Ovary (tissue), 9 donors: Measurements from ENCODE around the gene HOXA6. TPM values are rescaled to one million over a fixed set of nuclear protein-coding genes. Genes with fewer than 3 reads are reported as not detected.

Experiments
- DNase-seq, 5 donors: peaks; one replicate each; pipeline ENCODE4 v3.0.0-alpha.2; 2019 to 2020
- H3K27ac ChIP-seq, 2 donors: fragments of 200-600 bp; one replicate each; pipeline versions ENCODE4 v1.5.1 to v1.8.0; 2019 to 2022
- H3K27me3 ChIP-seq: fragments of 200-600 bp; one replicate; pipeline ENCODE4 v1.8.0; 2022
- H3K36me3 ChIP-seq: fragments of 200-600 bp; sonication (generic); one replicate; pipeline ENCODE4 v1.5.1; 2019
- H3K4me1 ChIP-seq: one replicate; pipeline ENCODE4 v1.8.1; 2013; ENCODE audit warnings: mild to moderate bottlenecking, moderate library complexity; ENCODE audit not compliant: insufficient read depth
- H3K4me3 ChIP-seq: fragments of 200-600 bp; sonication (generic); one replicate; pipeline ENCODE4 v1.5.1; 2017
- H3K9me3 ChIP-seq, 2 donors: fragments of 200-600 bp in 1 of 2; sonication (generic) in 1 of 2; one replicate each; pipeline versions ENCODE4 v1.5.1 to v1.8.1; 2013 to 2019; ENCODE audit warnings: mild to moderate bottlenecking in 1 of 2, moderate library complexity in 1 of 2
- CTCF ChIP-seq, 3 donors: fragments of 450-650 bp in 2 of 3; fragments of 200-600 bp in 1 of 3; IDR thresholded peaks; one replicate each; pipeline versions ENCODE4 v1.5.1 to v1.8.0; 2016 to 2022; ENCODE audit warnings: antibody characterized with exemption in 3 of 3, mild to moderate bottlenecking in 1 of 3
- EP300 ChIP-seq: sonication (generic); formaldehyde crosslinking; IDR thresholded peaks from one replicate; pipeline ENCODE4 v1.6.1; 2017; ENCODE audit warnings: antibody characterized with exemption
- POLR2A ChIP-seq: fragments of 450-650 bp; IDR thresholded peaks from one replicate; pipeline ENCODE4 v1.6.1; 2017; ENCODE audit warnings: antibody characterized with exemption, mild to moderate bottlenecking, moderate library complexity
- WGBS, 3 donors: extraction: QIAGEN DNeasy Blood & Tissue Kit in 1 of 3; methylation state at CpG; one replicate each; pipeline versions ENCODE4 v1.1.5 to v1.1.7; 2013 to 2017; 5-methylcytosine and 5-hydroxymethylcytosine counted together
- intact Hi-C, 4 donors: fragments of 100-400 bp; cut with DNase I; formaldehyde crosslinking; loops; one replicate each; pipeline versions ENCODE4 v1.11.0 to v1.15.1; 2022 to 2023
- polyA plus RNA-seq, 2 donors: library from polyadenylated mRNA; stranded (reverse); fragments of 200-250 nt in 1 of 2; fragments of 350-450 nt in 1 of 2; fragmentation: Illumina TruSeq in 1 of 2; extraction: RNeasy Lipid Tissue Mini Kit (QIAGEN cat#74804) in 1 of 2; gene quantifications; one replicate each; pipeline ENCODE4 v1.2.3, GENCODE V29; 2013 to 2014
- total RNA-seq, 7 donors: library from RNA; depleted of rRNA in 2 of 7; stranded (reverse); fragments of >200 nt in 2 of 7; fragmentation: NEBNext Ultra II Directional in 3 of 7; extraction: Animal tissue kit (Norgen Biotek cat#: 25700) in 3 of 7; gene quantifications; one replicate each; pipeline versions ENCODE4 v1.1.0 to v1.2.4, GENCODE V29; 2016 to 2023
- donor health status: DM: no; HTN: no; CAD: no; lungs with moderate emphysema.
- donor health status: DM: no; HTN: no; CAD: no.
- donor health status: Bipolar disorder and iron deficiency.
- donor health status: DM: yes; HTN: yes; CAD: no.
- donor health status: DM: no; HTN: no; CAD: no.
- donor health status: DM: yes; HTN: yes; CAD: no.

The HOXA6 gene
- total and polyA plus RNA-seq, 9 donors = 0.29 to 4.2 (median 0.39) TPM; not detected in 1

GRCh38 chr7:27102581-27103442, 44.8 kb downstream of the HOXA6 start, which contains the start of gene HOXA2:
Gene HOXA2, minus strand, starts transcription at chr7:27102683. Its CDS starts 183 bp downstream, at chr7:27102500.
- no peaks in the 10 kb centered on the region for H3K27me3 ChIP-seq
- 23 to 46% (median 38%) methylated on average over 29 of the region's 29 CpGs for WGBS, 3 donors
- H3K36me3 ChIP-seq = no peaks in the 10 kb centered on the region
- DNase-seq = peak in 1 of 5 donors; percentile 68
- peak within 1 kb of the TSS in 1 of 2 donors; percentile 42 for H3K27ac ChIP-seq
- intact Hi-C loops = no loop called here
- no peaks in the 10 kb centered on the region for H3K9me3 ChIP-seq
- H3K4me3 ChIP-seq = no peak within 1 kb of the TSS
- no peaks in the 10 kb centered on the region for H3K4me1 ChIP-seq
- TF ChIP-seq POLR2A (no peak), EP300 (no peak)

- TF ChIP-seq EP300 = no peak
- TF ChIP-seq POLR2A = no peak
- TF ChIP-seq CTCF (IDR thresholded peaks at IDR 0.05) = no peak
- Histone ChIP-seq H3K27ac (peak overlapping the region in 1 of 2 donors; percentile 42), H3K4me1 (peaks cover 2% of the 10 kb centered on the region), H3K4me3 (no peak overlapping the region), H3K9me3 (no peaks in the 10 kb centered on the region), H3K36me3 (no peaks in the 10 kb centered on the region), H3K27me3 (no peaks in the 10 kb centered on the region)
- 15 to 41% (median 16%) methylated on average over 34 to 39 of the region's 39 CpGs for WGBS, 3 donors
- intact Hi-C loops = no loop called here
- DNase-seq = peak in 1 of 5 donors; percentile 56
Observed at GRCh38 chr7:27101957-27102580, 45.5 kb downstream of the HOXA6 start.

- peak in 1 of 5 donors; percentile 49 for DNase-seq
- no peaks in the 10 kb centered on the region for H3K27me3 ChIP-seq
- peaks cover 2% of the 10 kb centered on the region for H3K4me1 ChIP-seq
- no peak overlapping the region for H3K4me3 ChIP-seq
- peak overlapping the region in 1 of 2 donors; percentile 42 for H3K27ac ChIP-seq
- 43 to 54% (median 53%) methylated on average over 25 of the region's 25 CpGs for WGBS, 3 donors
- H3K36me3 ChIP-seq = no peaks in the 10 kb centered on the region
- intact Hi-C loops = no loop called here
- H3K9me3 ChIP-seq = no peaks in the 10 kb centered on the region
- no peak for TF ChIP-seq POLR2A
- no peak for TF ChIP-seq EP300
- TF ChIP-seq CTCF (IDR thresholded peaks at IDR 0.05) = no peak
Observed at GRCh38 chr7:27101171-27101956, 46.2 kb downstream of the HOXA6 start.

GRCh38 chr7:27100694-27101170, 46.8 kb downstream of the HOXA6 start:
- 81 to 85% (median 84%) methylated on average over 8 of the region's 8 CpGs for WGBS, 3 donors
- Histone ChIP-seq H3K36me3 (no peaks in the 10 kb centered on the region), H3K27me3 (no peaks in the 10 kb centered on the region), H3K4me1 (peaks cover 3% of the 10 kb centered on the region), H3K9me3 (no peaks in the 10 kb centered on the region), H3K4me3 (no peak overlapping the region), H3K27ac (peak overlapping the region in 1 of 2 donors; percentile 42)
- TF ChIP-seq EP300 = no peak
- no peak for TF ChIP-seq POLR2A
- intact Hi-C loops = no loop called here
- no peak for DNase-seq
